Endodermal cell (in vitro differentiated cells): ENCODE data around the gene JMJD7. TPM values are rescaled to one million over a fixed set of nuclear protein-coding genes. Genes with fewer than 3 reads are reported as not detected.

Source experiments
- DNase-seq: peaks from one replicate; pipeline ENCODE4 v3.0.0-alpha.2; 2017
- H3K27ac ChIP-seq: 2 replicates; pipeline ENCODE4 v1.5.1; 2013; ENCODE audit warnings: mild to moderate bottlenecking, low read depth, low read length, moderate library complexity
- H3K27me3 ChIP-seq: 2 replicates; pipeline ENCODE4 v1.6.1; 2013; ENCODE audit warnings: mild to moderate bottlenecking, low read length, moderate library complexity; ENCODE audit not compliant: insufficient read depth, control insufficient read depth, poor library complexity, severe bottlenecking
- H3K36me3 ChIP-seq: 2 replicates; pipeline ENCODE4 v1.7.0; 2013; ENCODE audit warnings: mild to moderate bottlenecking, low read length, moderate library complexity; ENCODE audit not compliant: control insufficient read depth, insufficient read depth
- H3K4me1 ChIP-seq: one replicate; pipeline ENCODE4 v1.7.0; 2013; ENCODE audit warnings: low read length; ENCODE audit not compliant: control insufficient read depth, insufficient read depth
- H3K4me3 ChIP-seq: 2 replicates; pipeline ENCODE4 v1.5.1; 2013; ENCODE audit warnings: mild to moderate bottlenecking, low read length, moderate library complexity
- H3K9ac ChIP-seq: 2 replicates; pipeline ENCODE4 v1.6.1; 2013; ENCODE audit warnings: mild to moderate bottlenecking, low read length, moderate library complexity; ENCODE audit not compliant: poor library complexity, severe bottlenecking; ENCODE audit errors: extremely low read depth
- H3K9me3 ChIP-seq: 2 replicates; pipeline ENCODE4 v1.6.1; 2013; ENCODE audit warnings: mild to moderate bottlenecking, low read length, moderate library complexity; ENCODE audit not compliant: control insufficient read depth
- H3K27ac Mint-ChIP-seq: 2 replicates; pipeline ENCODE4 v1.8.0; 2020; ENCODE audit warnings: mixed read lengths
- H3K27me3 Mint-ChIP-seq: 2 replicates; pipeline ENCODE4 v1.8.0; 2021; ENCODE audit warnings: mild to moderate bottlenecking, mixed read lengths; ENCODE audit not compliant: insufficient read depth
- H3K36me3 Mint-ChIP-seq: 2 replicates; pipeline ENCODE4 v1.8.0; 2020; ENCODE audit warnings: low read depth, mixed read lengths
- H3K4me1 Mint-ChIP-seq: 2 replicates; pipeline ENCODE4 v1.8.0; 2020; ENCODE audit warnings: mixed read lengths
- H3K4me3 Mint-ChIP-seq: 2 replicates; pipeline ENCODE4 v1.8.0; 2020; ENCODE audit warnings: mild to moderate bottlenecking, moderate library complexity, mixed read lengths
- H3K9me3 Mint-ChIP-seq: 2 replicates; pipeline ENCODE4 v1.8.0; 2020; ENCODE audit warnings: mild to moderate bottlenecking, mixed read lengths
- CTCF ChIP-seq: fragments of 200-600 bp; sonication (generic); conservative IDR thresholded peaks from 2 replicates; pipeline ENCODE4 v1.5.0; 2021; ENCODE audit warnings: antibody characterized with exemption, mild to moderate bottlenecking
- WGBS, 2 experiments: methylation state at CpG; one replicate each; pipeline versions ENCODE4 v1.1.5 to v1.1.7; 2013; ENCODE audit warnings: missing lambda C conversion rate in 2 of 2, mixed read lengths in 1 of 2; ENCODE audit not compliant: insufficient coverage in 1 of 2, insufficient read length in 1 of 2; 5-methylcytosine and 5-hydroxymethylcytosine counted together
- total RNA-seq, 2 donors: library from RNA; stranded (reverse); fragmentation: NEBNext Ultra II Directional in 1 of 2; extraction: Animal tissue kit (Norgen Biotek cat#: 25700) in 1 of 2; gene quantifications; 2 replicates in 1 of 2; 3 replicates in 1 of 2; pipeline ENCODE4 v1.2.1, GENCODE V29; 2021

The JMJD7 gene
- total RNA-seq, 2 donors from 2014 or later = 18.4 to 22.1 TPM

- no peak overlapping the region for H3K27ac ChIP-seq
- H3K9me3 Mint-ChIP-seq = no peaks in the 10 kb centered on the region
Measured at GRCh38 chr15:41783296-41783695, 44.6 kb upstream of the JMJD7 start.

GRCh38 chr15:41788262-41788661, 39.6 kb upstream of the JMJD7 start:
- no peak for DNase-seq
- Histone ChIP-seq H3K27me3 (no peaks in the 10 kb centered on the region), H3K27ac (no peak overlapping the region), H3K4me3 (no peak overlapping the region), H3K36me3 (no peaks in the 10 kb centered on the region), H3K9me3 (no peaks in the 10 kb centered on the region), H3K4me1 (peaks cover 9% of the 10 kb centered on the region), H3K9ac (no peak overlapping the region)
- no peak for TF ChIP-seq CTCF
- 90 to 97% methylated on average over 3 of the region's 3 CpGs for WGBS, 2 experiments
- Mint-ChIP-seq H3K36me3 (no peaks in the 10 kb centered on the region), H3K9me3 (no peaks in the 10 kb centered on the region), H3K4me1 (peaks cover 33% of the 10 kb centered on the region), H3K27me3 (no peaks in the 10 kb centered on the region), H3K27ac (no peak overlapping the region), H3K4me3 (no peak overlapping the region)

More at GRCh38 chr15:41783296-41783695, 44.6 kb upstream of the JMJD7 start:
- H3K4me1 ChIP-seq = peaks cover 18% of the 10 kb centered on the region
- no peaks in the 10 kb centered on the region for H3K9me3 ChIP-seq
- H3K36me3 Mint-ChIP-seq = no peaks in the 10 kb centered on the region
- 80 to 94% methylated on average over 1 of the region's 1 CpG for WGBS, 2 experiments
- DNase-seq = no peak
- H3K36me3 ChIP-seq = no peaks in the 10 kb centered on the region
- peak overlapping the region; percentile 44 for H3K27ac Mint-ChIP-seq
- H3K4me3 Mint-ChIP-seq = no peak overlapping the region
- H3K27me3 Mint-ChIP-seq = no peaks in the 10 kb centered on the region
- no peak overlapping the region for H3K4me3 ChIP-seq
- H3K27me3 ChIP-seq = no peaks in the 10 kb centered on the region
- no peak for TF ChIP-seq CTCF
- peaks cover 35% of the 10 kb centered on the region for H3K4me1 Mint-ChIP-seq
- no peak overlapping the region for H3K9ac ChIP-seq

GRCh38 chr15:41789236-41789635, 38.7 kb upstream of the JMJD7 start:
- no peak for DNase-seq
- 55 to 70% methylated on average over 2 to 4 of the region's 4 CpGs for WGBS, 2 experiments
- Mint-ChIP-seq H3K4me3 (no peak overlapping the region), H3K27me3 (no peaks in the 10 kb centered on the region), H3K36me3 (no peaks in the 10 kb centered on the region), H3K9me3 (no peaks in the 10 kb centered on the region), H3K4me1 (peaks cover 31% of the 10 kb centered on the region), H3K27ac (no peak overlapping the region)
- TF ChIP-seq CTCF = no peak
- no peaks in the 10 kb centered on the region for H3K36me3 ChIP-seq
- H3K4me3 ChIP-seq = no peak overlapping the region
- H3K9me3 ChIP-seq = no peaks in the 10 kb centered on the region
- peaks cover 8% of the 10 kb centered on the region for H3K4me1 ChIP-seq
- H3K9ac ChIP-seq = no peak overlapping the region
- H3K27me3 ChIP-seq = no peaks in the 10 kb centered on the region
- no peak overlapping the region for H3K27ac ChIP-seq
